NCI-H2107 treated with DMSO at 0.1 percent for 48 hours (cell line): ENCODE data around the gene REC8.
"Not testable (repeated sequence)": the region's sequence is repeated elsewhere in the genome, so short reads cannot be mapped to it uniquely, and the experiment has no call there.

Experiments
- DNase-seq: peaks from one replicate; lab custom pipeline; 2025; ENCODE audit not compliant: unreplicated experiment; lab: John Stamatoyannopoulos, UW

The REC8 gene

DNA sequence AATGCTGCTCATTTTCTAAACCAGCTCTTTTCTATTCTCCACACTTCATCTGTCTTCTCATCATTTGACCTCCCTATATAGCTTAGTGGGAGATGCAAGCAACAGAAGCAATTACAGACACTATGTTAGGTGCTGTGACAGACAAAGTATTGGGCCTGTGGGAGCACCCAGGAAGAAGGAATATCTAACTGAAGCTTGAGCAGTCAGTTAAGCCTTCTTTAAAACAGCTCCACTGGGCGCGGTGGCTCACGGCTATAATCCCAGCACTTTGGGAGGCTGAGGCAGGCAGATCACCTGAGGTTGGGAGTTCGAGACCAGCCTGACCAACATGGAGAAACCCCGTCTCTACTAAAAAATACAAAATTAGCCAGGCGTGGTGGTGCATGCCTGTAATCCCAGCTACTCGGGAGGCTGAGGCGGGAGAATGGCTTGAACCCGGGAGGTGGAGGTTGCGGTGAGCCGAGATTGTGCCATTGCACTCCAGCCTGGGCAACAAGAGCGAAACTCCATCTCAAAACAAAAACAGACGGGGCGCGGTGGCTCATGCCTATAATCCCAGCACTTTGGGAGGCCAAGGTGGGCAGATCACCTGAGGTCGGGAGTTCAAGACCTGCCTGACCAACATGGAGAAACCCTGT, 31.5 kb downstream of the REC8 start:
- DNase-seq, result not testable (repeated sequence)

DNA sequence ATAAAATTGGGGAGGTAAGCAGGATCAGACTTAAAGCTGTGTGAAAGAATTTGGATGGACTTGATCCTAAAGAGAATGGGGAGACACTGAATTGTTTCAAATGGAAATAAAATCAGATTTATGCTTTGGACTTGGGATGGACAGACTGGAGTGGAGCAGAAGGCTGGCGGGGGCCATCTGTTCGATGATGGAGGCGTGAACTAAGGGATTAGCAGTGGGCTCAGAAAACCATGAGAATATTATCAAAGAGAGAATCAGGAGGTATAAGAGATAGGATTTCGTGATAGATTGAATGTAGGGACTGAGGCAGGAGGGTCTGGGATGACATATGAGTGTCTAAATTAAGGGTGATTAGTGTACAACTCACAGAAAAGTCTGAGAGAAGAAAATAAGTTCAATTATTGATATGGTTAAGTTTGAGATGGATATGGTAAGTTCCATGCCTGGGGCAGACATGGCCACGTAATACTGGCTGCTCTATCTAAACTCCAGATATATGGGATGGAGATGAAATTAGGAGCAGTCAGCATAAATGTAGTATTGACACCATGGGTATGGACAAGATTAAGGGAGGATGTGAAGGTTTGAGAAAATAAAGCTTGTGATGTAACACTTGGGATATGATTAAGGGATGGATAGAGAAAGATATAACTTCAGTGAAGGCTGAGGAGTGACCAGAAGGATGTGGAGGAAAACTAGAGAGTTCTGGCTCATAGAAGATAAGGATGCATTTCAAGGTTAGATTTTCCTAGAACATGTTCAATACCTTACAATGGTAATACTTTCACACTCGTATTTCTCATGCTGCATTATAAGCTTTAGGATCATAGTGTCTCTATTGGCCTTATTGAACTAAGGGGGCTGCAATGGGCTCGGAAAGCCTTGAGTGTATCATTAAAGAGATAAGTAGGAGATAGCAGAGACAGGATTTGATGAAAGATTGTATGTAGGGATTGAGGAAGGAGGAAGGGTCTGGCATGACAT, 32.6 kb downstream of the REC8 start:
- no peak for DNase-seq

DNA sequence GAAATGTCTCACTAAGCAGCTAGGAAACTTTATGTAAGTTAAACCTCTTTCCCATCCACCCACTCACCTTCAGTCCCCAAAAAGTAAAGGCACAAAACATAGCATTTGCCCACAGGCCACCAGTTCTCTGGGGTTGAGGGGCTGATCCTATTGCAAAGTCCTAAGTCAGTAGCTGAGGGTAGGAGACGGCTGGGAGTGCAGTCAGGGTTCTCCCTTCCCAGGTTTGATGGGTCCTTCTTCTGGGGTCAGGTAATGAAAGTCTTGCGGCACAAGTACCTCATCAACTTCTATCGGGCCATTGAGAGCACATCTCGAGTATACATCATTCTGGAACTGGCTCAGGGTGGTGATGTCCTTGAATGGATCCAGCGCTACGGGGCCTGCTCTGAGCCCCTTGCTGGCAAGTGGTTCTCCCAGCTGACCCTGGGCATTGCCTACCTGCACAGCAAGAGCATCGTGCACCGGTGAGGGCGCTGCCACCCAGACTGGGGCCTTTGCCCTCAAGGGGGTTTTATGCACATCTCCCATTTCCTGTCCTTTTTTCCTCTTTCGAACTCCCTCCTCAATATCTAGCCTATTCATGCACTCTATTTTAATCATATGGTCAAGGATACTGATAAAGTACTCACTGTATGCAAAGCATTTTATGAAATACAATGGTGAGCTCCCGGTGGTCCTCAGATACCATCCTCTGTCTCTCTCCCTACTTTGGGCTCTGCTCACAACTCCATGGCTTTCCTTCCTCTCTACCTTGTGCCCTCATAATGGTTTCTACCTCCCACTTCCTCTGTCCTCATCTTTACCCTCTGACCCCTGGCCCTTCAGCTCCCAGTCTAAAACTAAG, 34.6 kb downstream of the REC8 start:
- DNase-seq, result no peak

DNA sequence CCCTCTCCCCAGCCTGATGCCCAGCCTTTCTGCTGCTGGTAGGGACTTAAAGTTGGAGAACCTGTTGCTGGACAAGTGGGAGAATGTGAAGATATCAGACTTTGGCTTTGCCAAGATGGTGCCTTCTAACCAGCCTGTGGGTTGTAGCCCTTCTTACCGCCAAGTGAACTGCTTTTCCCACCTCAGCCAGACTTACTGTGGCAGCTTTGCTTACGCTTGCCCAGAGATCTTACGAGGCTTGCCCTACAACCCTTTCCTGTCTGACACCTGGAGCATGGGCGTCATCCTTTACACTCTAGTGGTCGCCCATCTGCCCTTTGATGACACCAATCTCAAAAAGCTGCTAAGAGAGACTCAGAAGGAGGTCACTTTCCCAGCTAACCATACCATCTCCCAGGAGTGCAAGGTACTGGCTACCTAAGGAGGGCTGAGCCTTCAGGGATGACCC, 35.2 kb downstream of the REC8 start:
- no peak for DNase-seq

DNA sequence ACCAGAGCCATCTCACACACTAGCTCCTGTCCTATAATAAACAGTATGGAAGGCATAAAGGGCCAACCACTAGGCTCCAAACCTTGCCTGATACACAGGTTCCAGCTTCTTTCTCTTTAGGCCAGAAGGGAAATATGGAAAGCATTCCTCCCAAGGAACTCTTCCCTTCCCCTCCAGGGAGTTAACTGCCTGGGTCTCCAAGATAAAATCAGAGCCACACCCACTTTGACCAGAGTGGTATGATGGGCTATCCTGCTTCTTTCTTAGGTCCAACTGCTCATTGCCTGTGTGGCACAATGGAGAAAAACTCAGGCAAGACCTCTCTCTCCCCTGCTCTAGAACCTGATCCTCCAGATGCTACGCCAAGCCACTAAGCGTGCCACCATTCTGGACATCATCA, 35.7 kb downstream of the REC8 start:
- no peak for DNase-seq

DNA sequence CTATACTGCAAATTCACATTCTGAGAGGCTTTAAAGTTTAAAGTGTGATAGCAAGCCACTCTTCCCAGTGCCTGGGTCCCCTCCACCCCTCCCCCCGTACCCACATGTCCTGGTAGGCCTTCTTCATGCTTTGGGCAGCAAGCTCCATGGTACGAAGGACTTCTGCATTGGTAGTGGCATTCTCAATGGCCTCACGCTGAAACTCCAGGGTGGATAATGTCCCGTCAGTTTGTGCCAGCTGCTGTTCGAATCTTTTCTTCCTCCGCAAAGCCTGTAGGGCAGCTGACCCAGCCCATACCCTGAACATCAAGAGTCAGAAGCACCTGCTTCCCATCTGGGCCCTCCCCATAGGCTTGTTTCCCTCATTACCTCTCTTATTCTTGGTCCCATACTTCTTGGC, 39.4 kb downstream of the REC8 start:
- no peak for DNase-seq

DNA sequence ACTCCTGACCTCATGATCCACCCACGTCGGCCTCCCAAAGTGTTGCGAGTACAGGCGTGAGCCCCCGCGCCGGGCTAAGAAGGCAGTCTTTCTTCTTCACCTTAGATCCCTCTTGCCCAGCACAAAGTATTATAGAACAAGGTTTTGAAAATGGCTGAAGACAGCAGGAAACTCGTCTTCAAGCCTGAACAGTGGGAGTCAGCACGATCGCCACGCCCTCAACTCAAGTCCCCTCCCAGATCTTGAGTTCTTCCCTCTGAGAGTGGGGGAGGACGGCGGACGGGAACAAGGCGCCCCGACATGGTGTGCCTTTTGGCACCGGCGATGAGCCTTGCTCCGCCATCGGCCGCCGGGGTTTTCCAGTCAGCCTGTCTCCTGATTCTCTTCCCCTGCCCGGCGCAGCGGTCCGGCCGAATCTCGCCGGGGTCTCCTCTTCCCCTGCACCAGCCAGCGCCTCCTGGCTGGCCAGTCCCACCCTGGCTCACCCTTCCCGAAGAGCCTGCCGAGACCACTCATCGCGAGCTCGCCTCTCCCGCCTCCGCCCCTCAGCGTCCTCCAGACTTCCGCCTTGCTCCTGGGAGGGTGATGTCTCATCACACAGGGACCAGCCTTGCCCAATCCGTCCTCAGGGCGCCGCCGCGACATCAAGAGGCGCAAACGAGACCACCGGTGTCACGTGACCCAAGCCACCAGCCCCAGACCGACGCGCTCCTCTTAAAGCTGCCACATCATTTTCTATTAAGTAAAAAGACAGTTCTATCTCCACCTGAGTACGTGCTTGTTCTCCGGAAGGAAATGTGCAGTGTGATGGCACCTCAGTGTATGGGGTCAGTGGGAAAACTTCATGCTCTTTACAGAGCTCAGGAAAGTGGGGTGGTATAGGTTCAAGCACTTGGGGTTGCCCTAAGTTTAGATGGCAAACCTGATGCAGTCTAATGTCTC, 41.3 kb downstream of the REC8 start, which contains the start of gene CHMP4A:
TSS of gene CHMP4A (minus strand) at position 565 of the 942 bp plus-strand sequence. CDS start at position 516, 49 bp downstream.
- DNase-seq, result peak; percentile 95

DNA sequence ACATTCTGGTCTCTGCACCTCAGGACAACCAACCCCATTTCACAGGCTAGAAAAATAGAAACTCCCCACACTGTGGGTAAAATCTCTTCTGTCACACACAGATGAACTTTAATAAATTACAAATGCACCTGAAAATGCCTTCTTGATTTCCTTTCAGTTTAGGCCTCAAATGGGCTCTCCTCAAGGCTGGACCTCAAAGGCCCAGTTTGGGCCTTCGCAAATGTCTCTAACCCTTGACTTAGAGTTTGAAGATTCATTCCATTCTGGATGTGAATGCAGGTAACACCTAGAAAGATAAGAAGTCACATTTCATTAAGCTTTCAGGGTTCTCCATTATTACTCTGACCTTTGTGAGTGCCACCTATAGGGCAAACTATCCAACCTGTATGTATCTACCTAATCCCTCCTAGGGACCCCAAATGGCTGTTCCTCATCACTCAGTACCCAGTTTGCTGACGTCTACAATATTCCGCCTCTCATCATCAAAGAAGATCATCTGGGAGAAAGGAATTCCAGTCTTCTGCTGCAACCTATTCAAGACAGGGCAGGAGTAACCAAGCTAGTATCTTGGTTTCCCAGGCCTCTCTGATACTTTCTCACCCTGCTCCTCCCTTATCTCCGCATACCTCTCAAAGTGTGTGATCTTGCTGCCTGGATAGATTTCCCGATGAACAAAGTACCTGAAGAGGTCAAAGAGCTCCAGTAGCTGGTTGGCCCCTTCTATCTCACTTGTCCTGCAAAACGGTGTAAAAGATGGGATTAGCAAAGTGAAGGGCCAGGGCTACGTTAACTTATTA, 42.2 kb downstream of the REC8 start:
- DNase-seq, result no peak

DNA sequence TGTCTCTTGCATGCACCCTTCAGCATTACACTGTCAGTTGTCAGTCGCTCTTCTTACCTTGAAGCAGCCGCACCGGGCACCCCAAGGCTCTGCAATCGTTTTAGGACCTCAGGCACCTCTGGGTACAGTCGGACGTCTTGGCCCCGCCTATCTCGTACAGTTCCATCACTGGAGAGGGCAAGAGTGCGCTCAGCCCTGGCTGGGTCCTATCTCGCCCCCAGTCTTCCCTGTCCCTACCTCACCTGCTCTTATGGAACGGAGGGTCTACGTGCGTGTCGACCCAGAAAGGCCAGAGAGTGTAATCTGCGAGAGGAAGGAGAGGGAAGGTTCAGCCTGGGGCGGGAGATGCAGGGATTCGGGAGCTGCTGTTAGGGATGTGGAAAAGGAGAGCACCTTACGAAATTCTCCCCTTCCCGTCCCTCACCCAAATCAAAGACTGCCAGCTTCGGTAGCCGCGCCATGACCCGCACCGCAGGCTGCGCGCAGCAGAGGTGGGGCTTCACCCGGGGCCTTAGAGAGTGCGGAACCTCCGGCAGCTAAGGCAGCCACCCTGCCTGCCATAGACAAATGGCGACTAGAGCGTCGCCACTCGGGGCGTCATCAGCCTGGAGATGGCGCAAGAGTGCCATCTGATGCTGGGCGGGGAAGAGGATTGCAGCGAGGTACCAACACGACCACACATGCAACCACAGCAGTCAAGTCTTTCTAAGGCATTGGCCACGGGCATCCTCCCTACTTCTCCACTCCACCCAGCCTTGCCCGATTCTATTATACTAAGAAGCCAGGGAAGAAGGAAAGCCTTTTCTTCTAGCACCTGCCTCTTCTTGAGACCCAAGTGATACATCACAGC, 43.8 kb downstream of the REC8 start, which contains the start of gene MDP1:
TSS of gene MDP1 (minus strand) at position 572 of the 850 bp plus-strand sequence. CDS start at position 461, 111 bp downstream.
- DNase-seq, result peak; percentile 90

DNA sequence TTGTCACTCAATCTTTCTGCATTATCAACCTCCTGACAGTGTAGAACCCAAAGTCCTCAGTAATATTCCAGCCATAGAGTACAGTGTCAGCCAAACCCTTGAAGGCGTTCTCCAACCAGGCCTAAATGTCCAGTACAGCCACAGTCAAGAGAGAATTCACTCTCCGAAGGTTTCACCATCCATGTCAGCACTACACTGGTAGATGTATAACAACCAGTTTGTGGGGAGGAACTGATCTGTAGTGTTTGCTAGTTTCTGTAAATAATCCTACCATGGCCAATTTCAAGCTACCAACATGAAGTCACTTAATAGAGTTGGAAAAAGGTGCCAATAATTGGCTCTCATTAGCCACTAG, 44.4 kb downstream of the REC8 start:
- no peak for DNase-seq

DNA sequence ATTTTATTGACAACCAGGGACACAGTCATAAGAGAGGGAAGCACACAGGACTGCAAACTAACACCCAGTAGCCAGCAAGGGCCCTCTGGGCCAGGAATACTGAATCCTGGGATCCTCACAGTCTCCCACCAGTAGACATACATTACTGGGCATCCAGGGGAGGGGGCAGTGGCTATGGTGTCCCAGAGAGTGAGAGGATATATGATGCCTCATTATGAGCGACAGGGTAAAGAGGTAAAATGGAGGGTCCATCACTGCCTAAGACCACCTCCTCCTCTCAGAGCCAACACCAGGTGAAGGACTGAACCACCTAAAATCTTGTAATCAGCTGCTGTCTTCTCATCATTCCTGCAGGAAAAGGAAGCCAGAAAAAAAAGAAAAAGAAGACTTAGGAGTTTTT, 45.0 kb downstream of the REC8 start:
- not testable (repeated sequence) for DNase-seq

DNA sequence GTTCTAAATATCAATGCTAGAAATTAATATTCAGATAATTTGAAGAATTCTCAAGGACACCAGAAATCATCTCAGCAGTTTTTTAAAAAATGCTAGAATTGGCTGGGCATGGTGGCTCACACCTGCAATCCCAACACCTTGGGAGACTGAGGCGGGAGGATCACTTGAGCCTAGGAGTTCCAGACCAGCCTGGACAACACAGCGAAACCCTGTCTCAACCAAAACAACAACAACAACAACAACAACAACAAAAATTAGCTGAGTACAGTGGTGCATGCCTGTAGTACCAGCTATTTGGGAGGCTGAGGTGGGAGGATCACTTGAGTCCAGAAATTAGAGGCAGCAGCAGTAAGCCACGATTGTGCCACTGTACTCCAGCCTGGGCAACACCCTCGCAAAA, 47.2 kb downstream of the REC8 start:
- DNase-seq, result no peak

DNA sequence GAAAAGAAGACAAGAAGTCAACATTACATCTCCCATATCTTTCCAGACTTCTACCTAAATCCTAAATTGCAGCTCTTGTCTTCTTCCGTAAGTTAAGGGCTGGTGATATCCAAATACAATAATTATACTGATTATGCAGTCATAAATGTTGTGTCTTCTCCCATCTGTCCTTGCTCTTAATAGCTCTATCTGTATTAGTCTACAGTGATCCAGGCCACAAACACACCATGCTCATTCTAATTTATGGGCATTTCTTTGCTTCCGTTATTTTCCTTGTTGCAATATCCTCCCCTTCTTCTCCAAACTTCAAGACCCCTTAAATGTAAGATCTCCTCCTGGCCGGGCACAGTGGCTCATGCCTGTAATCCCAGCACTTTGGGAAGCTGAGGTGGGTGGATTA, 47.6 kb downstream of the REC8 start:
- DNase-seq, result no peak

DNA sequence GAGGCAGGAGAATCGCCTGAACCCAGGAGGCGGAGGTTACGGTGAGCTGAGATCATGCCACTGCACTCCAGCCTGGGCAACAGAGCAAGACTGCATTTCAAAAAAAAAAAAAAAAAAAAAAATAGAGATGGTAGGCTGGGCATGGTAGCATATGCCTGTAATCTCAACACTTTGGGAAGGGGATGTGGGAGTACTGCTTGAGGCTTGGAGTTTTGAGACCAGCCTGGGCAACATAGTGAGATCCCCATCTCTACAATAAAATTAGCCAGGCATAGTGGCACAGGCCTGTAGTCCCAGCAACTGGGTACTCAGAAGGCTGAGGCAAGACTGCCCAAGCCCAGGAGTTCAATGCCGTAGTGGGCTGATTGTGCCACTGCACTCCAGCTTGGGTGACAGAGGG, 51.1 kb downstream of the REC8 start:
- not testable (repeated sequence) for DNase-seq

DNA sequence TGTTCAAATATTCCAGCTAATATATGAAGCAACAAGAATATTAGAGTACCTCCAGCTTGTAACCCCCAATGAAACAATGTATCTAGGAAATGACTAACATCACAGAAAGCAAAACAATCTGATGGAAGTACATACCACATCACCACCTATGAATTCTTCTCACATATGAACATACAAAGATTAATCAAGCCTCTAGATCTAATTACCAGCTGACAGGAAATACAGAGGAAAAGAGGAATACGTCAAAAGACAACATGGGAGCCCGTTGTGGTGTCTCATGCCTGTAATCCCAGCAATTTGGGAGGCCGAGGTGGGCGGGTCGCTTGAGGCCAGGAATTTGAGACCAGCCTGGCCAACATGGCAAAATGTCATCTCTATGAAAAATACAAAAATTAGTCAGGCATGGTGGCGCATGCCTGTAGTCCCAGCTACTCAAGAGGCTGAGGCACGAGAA, 52.8 kb downstream of the REC8 start:
- DNase-seq, result no peak

DNA sequence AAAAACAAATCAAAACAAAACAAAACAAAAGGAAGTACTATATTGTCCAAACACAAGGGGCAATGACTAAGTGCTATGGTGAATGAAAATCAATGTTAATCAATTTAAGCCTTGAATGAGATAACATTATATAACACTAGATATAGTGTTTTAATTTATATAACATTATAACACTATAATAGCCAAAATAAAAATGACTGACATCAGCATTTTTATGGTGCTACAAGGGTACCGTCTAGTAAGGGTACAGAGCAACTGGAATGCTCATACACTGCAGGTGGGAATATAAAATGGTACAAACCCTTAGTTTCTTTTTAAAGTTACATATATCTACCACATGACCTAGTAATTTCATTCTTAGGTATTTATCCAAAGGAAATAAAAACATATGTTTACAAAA, 54.6 kb downstream of the REC8 start:
- no peak for DNase-seq

DNA sequence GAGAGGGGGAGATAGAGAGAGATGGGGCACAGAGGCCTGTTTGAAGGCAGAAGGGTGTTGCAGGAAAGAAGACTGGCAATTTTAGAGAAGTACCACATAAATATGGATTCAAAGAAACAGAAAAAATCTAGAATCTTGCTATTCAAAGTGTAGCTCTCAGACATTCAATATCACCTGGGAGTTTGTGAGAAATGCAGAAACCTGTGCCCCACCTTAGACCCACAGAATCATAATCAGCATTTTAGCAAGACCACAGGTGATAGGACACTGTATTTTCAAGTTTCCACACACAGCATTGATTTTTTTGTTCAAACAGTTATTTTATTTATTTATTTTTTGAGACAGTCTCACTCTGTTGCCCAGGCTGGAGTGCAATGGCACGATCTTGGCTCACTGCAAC, 57.0 kb downstream of the REC8 start:
- DNase-seq, result no peak
